Neuronal stem cell (in vitro differentiated cells): ENCODE measurements around the gene CLHC1.
A peak's percentile ranks its signal among the peaks of the same experiment; 100 is the strongest.

Experiments used
- DNase-seq: peaks from one replicate; pipeline ENCODE4 v3.0.0-alpha.2; 2013; ENCODE audit warnings: low spot score
- H2AFZ ChIP-seq: one replicate; pipeline ENCODE4 v1.6.1; 2013; ENCODE audit warnings: mild to moderate bottlenecking, low read length, inconsistent platforms
- H2AK5ac ChIP-seq: 2 replicates; pipeline ENCODE4 v1.6.1; 2013; ENCODE audit warnings: low read depth, mild to moderate bottlenecking, inconsistent platforms, low read length, moderate library complexity, mixed read lengths
- H2BK120ac ChIP-seq: 2 replicates; pipeline ENCODE4 v1.6.1; 2013; ENCODE audit warnings: low read depth, mild to moderate bottlenecking, inconsistent platforms, low read length, moderate library complexity, mixed read lengths
- H2BK12ac ChIP-seq: one replicate; pipeline ENCODE4 v1.6.1; 2013; ENCODE audit warnings: low read length, inconsistent platforms
- H2BK15ac ChIP-seq: 2 replicates; pipeline ENCODE4 v1.6.1; 2013; ENCODE audit warnings: mild to moderate bottlenecking, low read length, inconsistent platforms, mixed read lengths
- H2BK5ac ChIP-seq: one replicate; pipeline ENCODE4 v1.6.1; 2013; ENCODE audit warnings: inconsistent platforms, mild to moderate bottlenecking, low read length, moderate library complexity
- H3K14ac ChIP-seq: one replicate; pipeline ENCODE4 v1.6.1; 2013; ENCODE audit warnings: low read length, inconsistent platforms
- H3K18ac ChIP-seq: 2 replicates; pipeline ENCODE4 v1.6.1; 2013; ENCODE audit warnings: low read length, inconsistent platforms
- H3K23ac ChIP-seq: 2 replicates; pipeline ENCODE4 v1.6.1; 2013; ENCODE audit warnings: low read depth, mild to moderate bottlenecking, mixed read lengths, low read length, inconsistent platforms; ENCODE audit not compliant: poor library complexity
- H3K27ac ChIP-seq: replicated peaks from 3 replicates; pipeline ENCODE4 v1.5.1; 2013; ENCODE audit warnings: low read length, inconsistent platforms
- H3K27me3 ChIP-seq, 3 experiments: 2 replicates each; pipeline ENCODE4 v1.6.1; 2013; ENCODE audit warnings: low read length in 3 of 3, mild to moderate bottlenecking in 2 of 3, inconsistent platforms in 1 of 3, low read depth in 1 of 3, mixed read lengths in 1 of 3, moderate library complexity in 1 of 3; ENCODE audit not compliant: control insufficient read depth in 3 of 3, insufficient read depth in 3 of 3
- H3K36me3 ChIP-seq, 2 donors: replicated peaks in 1 of 2; 2 replicates each; pipeline ENCODE4 v1.6.1; 2013; ENCODE audit warnings: low read length in 2 of 2; ENCODE audit not compliant: control insufficient read depth in 2 of 2, insufficient read depth in 2 of 2
- H3K4ac ChIP-seq: 2 replicates; pipeline ENCODE4 v1.6.1; 2013; ENCODE audit warnings: inconsistent platforms, mild to moderate bottlenecking, low read length, moderate library complexity
- H3K4me1 ChIP-seq, 2 donors: 1 replicate in 1 of 2; 2 replicates in 1 of 2; pipeline ENCODE4 v1.6.1; 2013; ENCODE audit warnings: low read length in 2 of 2, low read depth in 1 of 2; ENCODE audit not compliant: control insufficient read depth in 2 of 2, insufficient read depth in 1 of 2
- H3K4me2 ChIP-seq: one replicate; pipeline ENCODE4 v1.6.1; 2013; ENCODE audit warnings: mild to moderate bottlenecking, low read length, inconsistent platforms; ENCODE audit not compliant: insufficient read depth, poor library complexity, severe bottlenecking
- H3K4me3 ChIP-seq, 2 donors: 2 replicates each; pipeline ENCODE4 v1.5.1; 2013; ENCODE audit warnings: low read length in 2 of 2, mild to moderate bottlenecking in 2 of 2, inconsistent platforms in 1 of 2, moderate library complexity in 1 of 2
- H3K79me1 ChIP-seq: one replicate; pipeline ENCODE4 v1.6.1; 2013; ENCODE audit warnings: low read depth, mild to moderate bottlenecking, inconsistent platforms, low read length, moderate library complexity
- H3K9ac ChIP-seq: one replicate; pipeline ENCODE4 v1.6.1; 2013; ENCODE audit warnings: mild to moderate bottlenecking, low read depth, low read length, inconsistent platforms; ENCODE audit not compliant: poor library complexity
- H3K9me3 ChIP-seq, 2 donors: replicated peaks in 1 of 2; 2 replicates each; pipeline versions ENCODE3 to v1.6.1; 2013; ENCODE audit warnings: low read length in 2 of 2, mild to moderate bottlenecking in 2 of 2, inconsistent platforms in 1 of 2, low read depth in 1 of 2, mixed read lengths in 1 of 2, moderate library complexity in 1 of 2; ENCODE audit not compliant: control insufficient read depth in 2 of 2, insufficient read depth in 1 of 2
- H4K8ac ChIP-seq: one replicate; pipeline ENCODE4 v1.6.1; 2013; ENCODE audit warnings: low read depth, mild to moderate bottlenecking, inconsistent platforms, low read length, moderate library complexity
- H4K91ac ChIP-seq: one replicate; pipeline ENCODE4 v1.6.1; 2013; ENCODE audit warnings: low read length, low read depth, mild to moderate bottlenecking, inconsistent platforms; ENCODE audit not compliant: poor library complexity
- WGBS, 2 donors: extraction: QIAGEN DNeasy Blood & Tissue Kit; methylation state at CpG; one replicate each; pipeline ENCODE4 v1.1.7; 2013; ENCODE audit warnings: missing lambda C conversion rate in 2 of 2, mixed read lengths in 1 of 2; ENCODE audit not compliant: insufficient read length in 2 of 2, insufficient replicate concordance in 1 of 2; ENCODE audit errors: extremely low coverage in 2 of 2; 5-methylcytosine and 5-hydroxymethylcytosine counted together

Gene CLHC1

GRCh38 chr2:55161295-55162210 is 70.5 kb downstream of the CLHC1 start:
- Histone ChIP-seq H2BK5ac (no peak overlapping the region), H3K18ac (no peak overlapping the region), H4K91ac (no peak overlapping the region), H2BK12ac (no peak overlapping the region), H3K4ac (no peak overlapping the region), H3K23ac (no peak overlapping the region), H2AFZ (no peak overlapping the region), H3K9me3 (no peaks in the 10 kb centered on the region), H3K36me3 (no peaks in the 10 kb centered on the region), H3K9ac (no peak overlapping the region), H3K4me3 (no peak overlapping the region), H3K14ac (peak overlapping the region; percentile 43), H2BK120ac (no peak overlapping the region), H3K4me1 (peaks cover 22 to 39% of the 10 kb centered on the region in 2 donors), H2AK5ac (no peak overlapping the region), H2BK15ac (no peak overlapping the region), H3K4me2 (no peak overlapping the region), H3K79me1 (no peaks in the 10 kb centered on the region), H3K27me3 (no peaks in the 10 kb centered on the region), H3K27ac (no peak overlapping the region), H4K8ac (no peak overlapping the region)
- no CpG with 5 or more reads among the region's 10 CpGs for WGBS, 2 donors
- DNase-seq: no peak

- DNase-seq: no peak
- Histone ChIP-seq H3K36me3 (no peaks in the 10 kb centered on the region), H3K27me3 (no peaks in the 10 kb centered on the region), H4K91ac (no peak overlapping the region), H2BK12ac (no peak overlapping the region), H4K8ac (no peak overlapping the region), H2AK5ac (no peak overlapping the region), H3K4me2 (no peak overlapping the region), H3K9ac (no peak overlapping the region), H2BK120ac (no peak overlapping the region), H2BK5ac (no peak overlapping the region), H3K27ac (no peak overlapping the region), H2AFZ (peak overlapping the region; percentile 18), H3K18ac (no peak overlapping the region), H3K4me1 (peaks cover 26 to 50% of the 10 kb centered on the region in 2 donors), H3K4ac (no peak overlapping the region), H3K14ac (no peak overlapping the region), H2BK15ac (no peak overlapping the region), H3K9me3 (no peaks in the 10 kb centered on the region), H3K79me1 (no peaks in the 10 kb centered on the region), H3K4me3 (no peak overlapping the region), H3K23ac (no peak overlapping the region)
- no CpG with 5 or more reads among the region's 2 CpGs for WGBS, 2 donors
These were observed 71.7 kb downstream of the CLHC1 start for GRCh38 chr2:55160422-55160821.

- Histone ChIP-seq H3K79me1 (no peaks in the 10 kb centered on the region), H3K9ac (no peak overlapping the region), H3K14ac (no peak overlapping the region), H2BK120ac (no peak overlapping the region), H3K4me1 (peaks cover 27 to 53% of the 10 kb centered on the region in 2 donors), H3K27me3 (no peaks in the 10 kb centered on the region), H3K4me2 (no peak overlapping the region), H2BK15ac (no peak overlapping the region), H3K9me3 (no peaks in the 10 kb centered on the region), H4K91ac (no peak overlapping the region), H3K4me3 (no peak overlapping the region), H2AFZ (no peak overlapping the region), H3K18ac (no peak overlapping the region), H2BK5ac (no peak overlapping the region), H3K36me3 (no peaks in the 10 kb centered on the region), H3K4ac (no peak overlapping the region), H2AK5ac (no peak overlapping the region), H4K8ac (no peak overlapping the region), H3K27ac (no peak overlapping the region), H2BK12ac (no peak overlapping the region), H3K23ac (no peak overlapping the region)
- no CpG with 5 or more reads among the region's 2 CpGs for WGBS, 2 donors
- DNase-seq: no peak
These were observed 72.3 kb downstream of the CLHC1 start for GRCh38 chr2:55159752-55160151.

GRCh38 chr2:55159037-55159651 is 72.9 kb downstream of the CLHC1 start:
- no peak overlapping the region for H3K4ac ChIP-seq
- no peak overlapping the region for H3K23ac ChIP-seq
- no CpG with 5 or more reads among the region's 4 CpGs for WGBS, 2 donors
- no peaks in the 10 kb centered on the region for H3K27me3 ChIP-seq
- H3K79me1 ChIP-seq: no peaks in the 10 kb centered on the region
- no peak for DNase-seq
- H3K14ac ChIP-seq: peak overlapping the region; percentile 31
- H4K8ac ChIP-seq: no peak overlapping the region
- no peaks in the 10 kb centered on the region for H3K36me3 ChIP-seq
- H3K4me3 ChIP-seq: no peak overlapping the region
- H2BK15ac ChIP-seq: no peak overlapping the region
- peaks cover 29 to 55% of the 10 kb centered on the region in 2 donors for H3K4me1 ChIP-seq
- no peak overlapping the region for H3K27ac ChIP-seq
- no peaks in the 10 kb centered on the region for H3K9me3 ChIP-seq
- H3K4me2 ChIP-seq: no peak overlapping the region
- no peak overlapping the region for H2BK12ac ChIP-seq
- no peak overlapping the region for H3K9ac ChIP-seq
- H2BK5ac ChIP-seq: no peak overlapping the region
- H2AFZ ChIP-seq: no peak overlapping the region
- peak overlapping the region; percentile 61 for H3K18ac ChIP-seq
- H4K91ac ChIP-seq: no peak overlapping the region
- peak overlapping the region; percentile 11 for H2AK5ac ChIP-seq
- H2BK120ac ChIP-seq: no peak overlapping the region
